GM19035 (cell line): ENCODE measurements around the gene CAMK1D.

ENCODE experiments used
- ATAC-seq: cut with Tn5 transposase; IDR thresholded peaks from one replicate; pipeline ENCODE4 v1.9.1; 2021; ENCODE audit not compliant: unreplicated experiment

The CAMK1D gene

GRCh38 chr10:12684784-12685183 lies 335.4 kb downstream of the CAMK1D start:
- no peak for ATAC-seq

- ATAC-seq = no peak
Measured at GRCh38 chr10:12685261-12686058, 336.1 kb downstream of the CAMK1D start.

- no peak for ATAC-seq
Measured at GRCh38 chr10:12687996-12688395, 338.6 kb downstream of the CAMK1D start.

- ATAC-seq = no peak
Measured at GRCh38 chr10:12689893-12690292, 340.5 kb downstream of the CAMK1D start.

GRCh38 chr10:12690525-12691126 lies 341.3 kb downstream of the CAMK1D start:
- no peak for ATAC-seq

GRCh38 chr10:12691596-12691995 lies 342.2 kb downstream of the CAMK1D start:
- ATAC-seq = no peak

- no peak for ATAC-seq
Measured at GRCh38 chr10:12697764-12698163, 348.4 kb downstream of the CAMK1D start.

GRCh38 chr10:12699258-12699700 lies 349.9 kb downstream of the CAMK1D start:
- no peak for ATAC-seq

GRCh38 chr10:12699781-12700556 lies 350.6 kb downstream of the CAMK1D start:
- no peak for ATAC-seq

GRCh38 chr10:12700557-12700874 lies 351.2 kb downstream of the CAMK1D start:
- no peak for ATAC-seq

- ATAC-seq = no peak
Measured at GRCh38 chr10:12701696-12702095, 352.3 kb downstream of the CAMK1D start.

- ATAC-seq = no peak
Measured at GRCh38 chr10:12702215-12702770, 352.9 kb downstream of the CAMK1D start.

- ATAC-seq = no peak
Measured at GRCh38 chr10:12703126-12703525, 353.8 kb downstream of the CAMK1D start.

GRCh38 chr10:12703813-12704212 lies 354.5 kb downstream of the CAMK1D start:
- ATAC-seq = no peak

GRCh38 chr10:12704488-12704887 lies 355.1 kb downstream of the CAMK1D start:
- ATAC-seq = no peak

- ATAC-seq = no peak
Measured at GRCh38 chr10:12705943-12706342, 356.6 kb downstream of the CAMK1D start.

GRCh38 chr10:12707461-12708185 lies 358.3 kb downstream of the CAMK1D start:
- no peak for ATAC-seq

- ATAC-seq = no peak
Measured at GRCh38 chr10:12709000-12709401, 359.7 kb downstream of the CAMK1D start.

GRCh38 chr10:12709521-12709963 lies 360.2 kb downstream of the CAMK1D start:
- no peak for ATAC-seq

- ATAC-seq = no peak
Measured at GRCh38 chr10:12710157-12710556, 360.8 kb downstream of the CAMK1D start.
